NCI-H2196 treated with DMSO at 0.1 percent for 48 hours (cell line): ENCODE data around the gene CDKN2C.

ENCODE experiments used
- DNase-seq: peaks from one replicate; lab custom pipeline; 2025; ENCODE audit not compliant: unreplicated experiment; lab: John Stamatoyannopoulos, UW

Gene CDKN2C

GRCh38 chr1:51014878-51015277, 44.8 kb downstream of the CDKN2C start:
- DNase-seq: no peak

- DNase-seq: no peak
Measured at GRCh38 chr1:51019811-51020210, 49.8 kb downstream of the CDKN2C start.
